ENCODE measurements around the gene CAND2.

DNA sequence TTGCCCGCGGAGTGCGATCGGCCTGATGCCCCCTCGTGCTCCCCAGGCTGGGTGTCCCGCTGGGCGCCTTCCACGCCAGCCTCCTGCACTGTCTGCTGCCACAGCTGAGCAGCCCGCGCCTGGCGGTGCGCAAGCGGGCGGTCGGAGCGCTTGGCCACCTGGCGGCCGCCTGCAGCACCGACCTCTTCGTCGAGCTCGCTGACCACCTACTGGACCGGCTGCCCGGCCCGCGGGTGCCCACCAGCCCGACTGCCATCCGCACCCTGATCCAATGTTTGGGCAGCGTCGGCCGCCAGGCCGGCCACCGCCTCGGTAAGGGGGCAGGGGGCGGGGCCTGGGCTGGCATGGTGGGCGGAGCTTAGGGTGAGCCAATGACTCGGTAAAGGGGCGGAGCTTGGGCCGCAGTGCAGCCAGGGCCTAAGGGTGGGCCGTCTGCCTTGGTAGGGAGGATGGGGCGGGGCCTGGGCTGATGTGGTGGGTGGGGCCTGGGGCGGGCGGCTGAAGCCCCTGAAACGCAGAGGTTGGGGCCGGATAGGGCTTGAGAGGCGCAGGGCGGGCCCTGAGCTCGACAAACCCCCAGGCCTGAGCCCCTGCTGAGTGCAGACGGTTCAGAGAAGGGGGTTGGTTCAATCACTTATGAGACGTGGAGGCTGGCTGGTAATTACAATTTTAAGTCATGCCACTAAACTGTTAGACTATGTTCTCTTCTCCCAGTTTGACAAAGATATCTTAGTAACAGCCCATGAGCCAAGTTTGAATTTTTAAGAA lies 13.7 kb downstream of the CAND2 start:
- peak; percentile 68 for TF ChIP-seq MAX (IDR thresholded peaks at IDR 0.05)
- TF ChIP-seq EP300 (IDR thresholded peaks at IDR 0.05; ENCODE audit: borderline replicate concordance) = no peak
- no peak; the same call in 1 of the 2 replicates for TF ChIP-seq TCF12 (IDR thresholded peaks at IDR 0.05; ENCODE audit: low read depth)
- TF ChIP-seq TAF1 (IDR thresholded peaks at IDR 0.05; ENCODE audit: low read depth) = peak; percentile 64; the same call in 1 of the 2 replicates
- no peak for TF ChIP-seq CEBPB (IDR thresholded peaks at IDR 0.05)
- TF ChIP-seq REST (IDR thresholded peaks at IDR 0.05; ENCODE audit: low read depth) = no peak
